Measurements from ENCODE around the gene DDI1. TPM values are rescaled to one million over a fixed set of nuclear protein-coding genes. Genes with fewer than 3 reads are reported as not detected.

DDI1 gene
- not detected for total RNA-seq

GRCh38 chr11:104036588-104036987 is at the start of gene DDI1:
TSS of gene DDI1 (plus strand) at chr11:104036640. CDS start at chr11:104036823, 183 bp downstream.
- Histone ChIP-seq H3K4me1 (no peaks in the 10 kb centered on the region), H3K36me3 (no peaks in the 10 kb centered on the region), H3K27ac (no peak within 1 kb of the TSS), H3K9me3 (no peaks in the 10 kb centered on the region), H3K27me3 (no peaks in the 10 kb centered on the region), H3K4me3 (no peak within 1 kb of the TSS)
- TF ChIP-seq POLR2A (IDR thresholded peaks at IDR 0.05) (no peak), CTCF (IDR thresholded peaks at IDR 0.05) (no peak)
- DNase-seq = no peak
- intact Hi-C loops (cut with DNase I; ENCODE audit: low total_unique reads) = loop anchor here (2.0 kb wide), 1 partner anchor 14 kb away; no protein-coding TSS in a partner anchor

GRCh38 chr11:103987629-103988594 is 48.5 kb upstream of the DDI1 start:
- intact Hi-C loops (cut with DNase I; ENCODE audit: low total_unique reads) = no loop called here
- TF ChIP-seq POLR2A (IDR thresholded peaks at IDR 0.05) (no peak), CTCF (IDR thresholded peaks at IDR 0.05) (no peak)
- Histone ChIP-seq H3K9me3 (no peaks in the 10 kb centered on the region), H3K4me1 (no peaks in the 10 kb centered on the region), H3K27ac (no peak overlapping the region), H3K36me3 (no peaks in the 10 kb centered on the region), H3K27me3 (no peaks in the 10 kb centered on the region), H3K4me3 (no peak overlapping the region)
- no peak for DNase-seq

DNA sequence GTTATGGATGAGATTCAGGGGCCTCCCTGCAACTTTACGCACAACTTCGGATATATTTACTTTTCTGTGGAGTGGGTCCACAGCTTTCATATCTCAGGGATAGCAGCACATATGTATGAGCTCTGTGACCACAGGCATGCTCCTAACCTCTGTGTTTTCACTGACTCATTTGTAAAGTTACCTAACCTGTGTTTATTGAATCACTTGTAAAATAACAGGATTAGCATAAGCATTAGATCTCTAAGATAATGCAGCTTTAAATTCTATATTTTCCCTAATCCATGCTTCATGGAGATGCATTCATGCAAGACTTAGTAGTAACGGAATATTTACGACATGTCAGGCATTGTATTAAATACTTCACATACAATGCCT is 47.9 kb upstream of the DDI1 start:
- no peaks in the 10 kb centered on the region for H3K9me3 ChIP-seq
- DNase-seq = no peak
- no peaks in the 10 kb centered on the region for H3K36me3 ChIP-seq
- H3K27ac ChIP-seq = no peak overlapping the region
- no peaks in the 10 kb centered on the region for H3K4me1 ChIP-seq
- H3K4me3 ChIP-seq = no peak overlapping the region
- intact Hi-C loops (cut with DNase I; ENCODE audit: low total_unique reads) = no loop called here
- TF ChIP-seq POLR2A (IDR thresholded peaks at IDR 0.05) (no peak), CTCF (IDR thresholded peaks at IDR 0.05) (no peak)
- H3K27me3 ChIP-seq = no peaks in the 10 kb centered on the region

DNA sequence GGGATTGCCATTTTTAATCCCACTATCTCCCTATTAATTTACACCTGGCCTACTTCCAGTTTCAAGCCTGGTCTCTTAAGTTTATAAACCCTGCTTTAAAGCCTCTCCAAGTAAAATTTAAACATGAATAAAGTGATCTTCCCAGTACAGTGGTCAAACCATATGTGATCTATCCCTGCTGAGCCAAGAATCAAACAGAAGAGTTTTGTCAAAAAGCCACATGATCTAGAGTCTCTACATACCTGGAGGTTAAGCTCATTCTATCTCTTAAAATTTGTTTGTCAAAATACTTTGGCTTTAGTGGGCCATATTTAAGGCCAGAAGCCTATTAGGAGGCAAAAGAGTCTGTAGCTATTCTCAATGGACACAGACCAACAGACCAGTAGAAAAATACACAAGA is 42.9 kb upstream of the DDI1 start:
- no peaks in the 10 kb centered on the region for H3K36me3 ChIP-seq
- no peaks in the 10 kb centered on the region for H3K27me3 ChIP-seq
- intact Hi-C loops (cut with DNase I; ENCODE audit: low total_unique reads) = no loop called here
- H3K4me3 ChIP-seq = no peak overlapping the region
- no peak for DNase-seq
- no peak overlapping the region for H3K27ac ChIP-seq
- no peaks in the 10 kb centered on the region for H3K9me3 ChIP-seq
- H3K4me1 ChIP-seq = no peaks in the 10 kb centered on the region
- TF ChIP-seq POLR2A (IDR thresholded peaks at IDR 0.05) (no peak), CTCF (IDR thresholded peaks at IDR 0.05) (no peak)

GRCh38 chr11:103994094-103994493 is 42.3 kb upstream of the DDI1 start:
- Histone ChIP-seq H3K4me1 (no peaks in the 10 kb centered on the region), H3K9me3 (no peaks in the 10 kb centered on the region), H3K27me3 (no peaks in the 10 kb centered on the region), H3K36me3 (no peaks in the 10 kb centered on the region), H3K27ac (no peak overlapping the region), H3K4me3 (no peak overlapping the region)
- DNase-seq = no peak
- intact Hi-C loops (cut with DNase I; ENCODE audit: low total_unique reads) = no loop called here
- TF ChIP-seq CTCF (IDR thresholded peaks at IDR 0.05) (no peak), POLR2A (IDR thresholded peaks at IDR 0.05) (no peak)

All from uterus (tissue), 4 donors.